MCF 10A (cell line): Measurements from ENCODE around the gene SMURF1. TPM values are rescaled to one million over a fixed set of nuclear protein-coding genes. Genes with fewer than 3 reads are reported as not detected.
A peak's percentile ranks its signal among the peaks of the same experiment; 100 is the strongest.

Experiments
- BruUV-seq: library from RNA; stranded (reverse); fragments of 400-500 nt; replicated peaks from 2 replicates; lab custom pipeline; 2021; lab: Mats Ljungman, UMichigan
- CTCF ChIA-PET: fragments of 300-600 bp; sonication (Branson Sonifier 250); formaldehyde crosslinking; extraction: SDS; loops from one replicate; lab custom pipeline; 2021; ENCODE audit warnings: antibody characterized with exemption, inconsistent platforms; lab: Yijun Ruan, JAX
- POLR2A ChIA-PET: fragments of 300-600, 350-650 bp; sonication (Branson Sonifier 250); formaldehyde crosslinking; extraction: SDS; loops from one replicate; lab custom pipeline; 2020; ENCODE audit warnings: antibody characterized with exemption, inconsistent platforms; lab: Yijun Ruan, JAX
- DNase-seq: peaks from one replicate; pipeline ENCODE4 v3.0.0-alpha.2; 2018; ENCODE audit not compliant: unreplicated experiment
- H3K27ac Mint-ChIP-seq: one replicate; pipeline ENCODE4 v1.8.0; 2022; ENCODE audit warnings: mild to moderate bottlenecking, low read depth, mixed read lengths; ENCODE audit not compliant: unreplicated experiment
- H3K27me3 Mint-ChIP-seq: one replicate; pipeline ENCODE4 v1.8.0; 2022; ENCODE audit warnings: mixed read lengths; ENCODE audit not compliant: insufficient read depth, unreplicated experiment
- H3K36me3 Mint-ChIP-seq: one replicate; pipeline ENCODE4 v1.8.0; 2022; ENCODE audit warnings: mild to moderate bottlenecking, moderate library complexity, mixed read lengths; ENCODE audit not compliant: insufficient read depth, unreplicated experiment
- H3K4me1 Mint-ChIP-seq: one replicate; pipeline ENCODE4 v1.8.0; 2022; ENCODE audit warnings: mixed read lengths; ENCODE audit not compliant: insufficient read depth, unreplicated experiment
- H3K4me3 Mint-ChIP-seq: one replicate; pipeline ENCODE4 v1.8.0; 2022; ENCODE audit warnings: mild to moderate bottlenecking, moderate library complexity, mixed read lengths; ENCODE audit not compliant: unreplicated experiment
- H3K9me3 Mint-ChIP-seq: one replicate; pipeline ENCODE4 v1.8.0; 2022; ENCODE audit warnings: mixed read lengths; ENCODE audit not compliant: unreplicated experiment
- CTCF ChIP-seq: fragments of 200-600 bp; IDR thresholded peaks from one replicate; pipeline ENCODE4 v1.8.0; 2022; ENCODE audit warnings: antibody characterized with exemption, mild to moderate bottlenecking; ENCODE audit not compliant: unreplicated experiment
- intact Hi-C: fragments of 100-400 bp; cut with micrococcal nuclease; formaldehyde crosslinking; loops from 2 replicates; pipeline ENCODE4 v1.14.1; 2022
- total RNA-seq: library from RNA; stranded (reverse); gene quantifications from 2 replicates; pipeline ENCODE4 v1.2.3, GENCODE V29; 2022

Gene SMURF1
- total RNA-seq, 1 experiment from 2014 or later: 19.9 TPM

- peak overlapping the region; percentile 92 for H3K4me3 Mint-ChIP-seq
- H3K27me3 Mint-ChIP-seq: no peaks in the 10 kb centered on the region
- intact Hi-C loops: loop anchor here (5.0 kb wide), 1 partner anchor 81 kb away; no protein-coding TSS in a partner anchor
- no peak for DNase-seq
- peak overlapping the region; percentile 76 for H3K27ac Mint-ChIP-seq
- TSS peak; percentile 20 for BruUV-seq
- CTCF ChIA-PET: interaction anchor here (0.6 kb wide), 1 partner anchor 84 kb away, joined by 3 read pairs; no protein-coding TSS in a partner anchor
- H3K36me3 Mint-ChIP-seq: peaks cover 5% of the 10 kb centered on the region
- no peak for TF ChIP-seq CTCF
- peaks cover 42% of the 10 kb centered on the region for H3K4me1 Mint-ChIP-seq
- no peaks in the 10 kb centered on the region for H3K9me3 Mint-ChIP-seq
- POLR2A ChIA-PET: interaction anchor here (0.7 to 2.6 kb wide), 10 partner anchors 11 to 262 kb away, joined by 3 to 22 read pairs (median 8); partner anchors contain the start of gene TRRAP
Observed at GRCh38 chr7:99140813-99141212, 3.1 kb downstream of the SMURF1 start.

- TF ChIP-seq CTCF: no peak
Observed at GRCh38 chr7:99139036-99139435, 4.9 kb downstream of the SMURF1 start.

GRCh38 chr7:99137411-99138180 lies 6.3 kb downstream of the SMURF1 start:
- intact Hi-C loops: no loop called here
- no peak for TF ChIP-seq CTCF
- no peak for DNase-seq
- Mint-ChIP-seq H3K4me1 (peaks cover 61% of the 10 kb centered on the region), H3K27ac (no peak overlapping the region), H3K27me3 (no peaks in the 10 kb centered on the region), H3K4me3 (no peak overlapping the region), H3K9me3 (no peaks in the 10 kb centered on the region), H3K36me3 (peaks cover 5% of the 10 kb centered on the region)
- POLR2A ChIA-PET: interaction anchor here (0.7 to 1.6 kb wide), 7 partner anchors 25 to 1963 kb away, joined by 3 to 5 read pairs (median 3); partner anchors contain the start of genes ARPC1A and KPNA7
- no TSS peak for BruUV-seq
- CTCF ChIA-PET: interaction anchor here (0.7 to 1.4 kb wide), 5 partner anchors 10 to 173 kb away, joined by 3 to 4 read pairs (median 3); no protein-coding TSS in a partner anchor

More at GRCh38 chr7:99139036-99139435, 4.9 kb downstream of the SMURF1 start:
- Mint-ChIP-seq H3K4me3 (no peak overlapping the region), H3K27ac (no peak overlapping the region), H3K27me3 (no peaks in the 10 kb centered on the region), H3K36me3 (peaks cover 5% of the 10 kb centered on the region), H3K4me1 (peaks cover 46% of the 10 kb centered on the region), H3K9me3 (no peaks in the 10 kb centered on the region)
- ChIA-PET POLR2A (interaction anchor here (0.7 to 1.5 kb wide), 3 partner anchors 10 to 36 kb away, joined by 3 to 4 read pairs (median 3); no protein-coding TSS in a partner anchor), CTCF (no interaction called here)
- intact Hi-C loops: no loop called here
- BruUV-seq: no TSS peak
- DNase-seq: no peak

GRCh38 chr7:99135938-99136337 lies 8.0 kb downstream of the SMURF1 start:
- ChIA-PET CTCF (interaction anchor here (1.3 kb wide), 1 partner anchor 175 kb away, joined by 4 read pairs; no protein-coding TSS in a partner anchor), POLR2A (interaction anchor here (0.6 to 1.6 kb wide), 3 partner anchors 8 to 78 kb away, joined by 3 to 6 read pairs (median 4); no protein-coding TSS in a partner anchor)
- Mint-ChIP-seq H3K36me3 (peaks cover 5% of the 10 kb centered on the region), H3K27me3 (no peaks in the 10 kb centered on the region), H3K27ac (no peak overlapping the region), H3K4me3 (no peak overlapping the region), H3K9me3 (no peaks in the 10 kb centered on the region), H3K4me1 (peaks cover 63% of the 10 kb centered on the region)
- intact Hi-C loops: no loop called here
- TF ChIP-seq CTCF: no peak
- BruUV-seq: no TSS peak
- DNase-seq: no peak
